HG02852 (cell line): ENCODE results near the gene SCARB1.

Source experiments
- ATAC-seq: cut with Tn5 transposase; IDR thresholded peaks from one replicate; pipeline ENCODE4 v1.9.1; 2021; ENCODE audit warnings: mild to moderate bottlenecking, moderate library complexity; ENCODE audit not compliant: unreplicated experiment

The SCARB1 gene

GRCh38 chr12:124764451-124764850, 99.2 kb downstream of the SCARB1 start:
- ATAC-seq = no peak

- no peak for ATAC-seq
These were observed 100.1 kb downstream of the SCARB1 start for GRCh38 chr12:124763594-124763979.

- no peak for ATAC-seq
These were observed 100.7 kb downstream of the SCARB1 start for GRCh38 chr12:124762791-124763593.

GRCh38 chr12:124762384-124762783, 101.3 kb downstream of the SCARB1 start:
- ATAC-seq = no peak

- no peak for ATAC-seq
These were observed 101.8 kb downstream of the SCARB1 start for GRCh38 chr12:124761871-124762270.

- ATAC-seq = no peak
These were observed 102.6 kb downstream of the SCARB1 start for GRCh38 chr12:124761056-124761455.

- no peak for ATAC-seq
These were observed 103.1 kb downstream of the SCARB1 start for GRCh38 chr12:124760560-124760959.

- ATAC-seq = no peak
These were observed 103.7 kb downstream of the SCARB1 start for GRCh38 chr12:124759841-124760503.

- ATAC-seq = no peak
These were observed 105.1 kb downstream of the SCARB1 start for GRCh38 chr12:124758266-124759220.

GRCh38 chr12:124757329-124757728, 106.3 kb downstream of the SCARB1 start:
- no peak for ATAC-seq

GRCh38 chr12:124756760-124757159, 106.9 kb downstream of the SCARB1 start:
- no peak for ATAC-seq

- no peak for ATAC-seq
These were observed 107.5 kb downstream of the SCARB1 start for GRCh38 chr12:124756166-124756565.

GRCh38 chr12:124755801-124756148, 107.9 kb downstream of the SCARB1 start:
- ATAC-seq = no peak

GRCh38 chr12:124754949-124755800, 108.5 kb downstream of the SCARB1 start:
- ATAC-seq = no peak

- no peak for ATAC-seq
These were observed 109.2 kb downstream of the SCARB1 start for GRCh38 chr12:124754491-124754890.

GRCh38 chr12:124753993-124754392, 109.7 kb downstream of the SCARB1 start:
- ATAC-seq = no peak

GRCh38 chr12:124753228-124753591, 110.5 kb downstream of the SCARB1 start:
- ATAC-seq = no peak

- no peak for ATAC-seq
These were observed 111.0 kb downstream of the SCARB1 start for GRCh38 chr12:124752437-124753227.

- ATAC-seq = no peak
These were observed 111.9 kb downstream of the SCARB1 start for GRCh38 chr12:124751654-124752355.
